ENCODE data around the gene MED13.

Gene MED13

GRCh38 chr17:61974115-61974514 lies 91.0 kb downstream of the MED13 start:
- TF ChIP-seq CTCF (IDR thresholded peaks at IDR 0.05; ENCODE audit: low read depth, low read length), result no peak

DNA sequence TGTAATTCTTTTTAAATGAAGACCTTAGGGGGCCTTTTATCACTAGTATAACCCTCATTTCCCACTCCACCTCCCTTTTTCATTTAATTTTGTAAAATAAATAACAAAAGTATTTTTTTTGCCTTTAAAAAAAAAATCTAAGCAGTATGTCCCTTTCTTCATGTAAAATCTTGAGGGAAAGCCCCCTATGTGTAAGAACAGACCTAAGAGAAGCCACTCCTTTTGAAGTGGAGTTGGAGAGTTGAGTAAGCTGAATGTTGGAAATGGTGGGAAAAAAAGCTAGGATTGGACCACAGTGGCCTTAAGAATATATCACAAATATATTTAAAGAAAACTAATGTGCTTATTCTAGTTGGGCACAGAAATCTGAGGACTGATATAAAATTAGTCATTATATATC lies 92.8 kb downstream of the MED13 start:
- H3K4me3 ChIP-seq (ENCODE audit: low read depth, low read length), result no peak overlapping the region

More at GRCh38 chr17:61974115-61974514, 91.0 kb downstream of the MED13 start:
- H3K4me3 ChIP-seq (ENCODE audit: low read depth, low read length), result no peak overlapping the region

DNA sequence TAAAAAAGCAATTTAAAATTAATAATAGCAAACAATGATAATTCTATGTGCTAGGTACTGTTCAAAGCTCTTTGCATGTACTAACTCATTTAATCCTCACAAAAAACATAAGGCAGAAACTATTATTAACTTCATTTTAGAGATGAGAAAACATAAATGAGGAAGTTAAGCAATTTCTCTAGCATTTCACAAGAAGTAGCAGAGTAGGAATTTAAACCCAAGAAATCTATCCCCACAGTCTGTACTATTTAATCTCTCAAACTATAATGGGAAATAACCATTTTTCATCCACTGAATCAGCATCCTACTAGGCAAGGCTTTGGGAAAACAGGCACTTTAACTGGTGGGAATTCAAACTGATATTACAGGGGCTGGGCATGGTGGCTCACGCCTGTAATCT lies 95.0 kb downstream of the MED13 start:
- TF ChIP-seq CTCF (IDR thresholded peaks at IDR 0.05; ENCODE audit: low read depth, low read length), result no peak
- H3K4me3 ChIP-seq (ENCODE audit: low read depth, low read length), result no peak overlapping the region

More for the DNA sequence above, 92.8 kb downstream of the MED13 start:
- TF ChIP-seq CTCF (IDR thresholded peaks at IDR 0.05; ENCODE audit: low read depth, low read length), result no peak

- no peak for TF ChIP-seq CTCF (IDR thresholded peaks at IDR 0.05; ENCODE audit: low read depth, low read length)
Observed at GRCh38 chr17:61968757-61969156, 96.3 kb downstream of the MED13 start.

GRCh38 chr17:61967729-61968128 lies 97.3 kb downstream of the MED13 start:
- no peak overlapping the region for H3K4me3 ChIP-seq (ENCODE audit: low read depth, low read length)
- TF ChIP-seq CTCF (IDR thresholded peaks at IDR 0.05; ENCODE audit: low read depth, low read length), result no peak

More at GRCh38 chr17:61968757-61969156, 96.3 kb downstream of the MED13 start:
- H3K4me3 ChIP-seq (ENCODE audit: low read depth, low read length), result no peak overlapping the region

DNA sequence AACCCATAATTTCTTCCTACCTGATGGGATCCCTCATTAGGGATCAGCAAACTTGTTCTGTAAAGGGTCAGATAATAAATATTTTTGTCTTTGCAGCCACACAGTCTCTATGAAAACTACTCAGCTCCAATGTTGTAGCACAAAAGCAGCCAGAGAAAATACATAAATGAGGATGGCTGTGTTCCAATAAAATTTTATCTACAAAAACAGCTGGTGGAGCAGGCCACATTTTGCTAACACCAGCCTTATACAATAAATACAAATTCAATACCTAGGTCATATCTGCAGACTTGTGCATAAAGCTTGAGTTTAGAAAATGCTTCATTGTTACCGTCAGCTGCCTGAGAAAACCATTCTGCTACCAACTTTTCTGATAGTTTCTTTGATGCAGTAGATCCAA lies 98.9 kb downstream of the MED13 start:
- no peak for TF ChIP-seq CTCF (IDR thresholded peaks at IDR 0.05; ENCODE audit: low read depth, low read length)
- no peak overlapping the region for H3K4me3 ChIP-seq (ENCODE audit: low read depth, low read length)

DNA sequence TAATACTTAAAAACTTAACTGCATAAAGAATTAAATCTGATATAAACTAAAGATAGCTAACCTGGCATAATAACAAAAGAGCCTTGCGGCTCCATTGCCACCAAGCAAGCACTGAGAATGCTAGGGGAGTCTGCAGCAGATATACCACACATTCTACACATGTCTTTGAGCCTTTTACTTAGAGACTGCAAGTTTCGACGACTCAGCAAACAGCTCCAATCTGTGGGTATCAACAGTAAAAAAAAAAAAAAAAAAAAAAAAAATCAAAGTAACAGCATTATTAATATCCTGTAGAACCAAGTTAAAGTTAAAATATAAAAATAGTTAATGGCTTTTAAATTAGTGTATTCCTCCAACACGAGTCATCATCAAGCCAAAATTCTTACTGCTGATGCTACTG lies 109.5 kb downstream of the MED13 start:
- no peak overlapping the region for H3K4me3 ChIP-seq (ENCODE audit: low read depth, low read length)
- TF ChIP-seq CTCF (IDR thresholded peaks at IDR 0.05; ENCODE audit: low read depth, low read length), result no peak

Measured in WI38 (cell line).